Posterior vena cava (tissue), 2 donors: Measurements from ENCODE around the gene NOL4L. TPM values are rescaled to one million over a fixed set of nuclear protein-coding genes. Genes with fewer than 3 reads are reported as not detected.
A peak's percentile ranks its signal among the peaks of the same experiment; 100 is the strongest.

Source experiments
- DNase-seq: peaks from one replicate; pipeline ENCODE4 v3.0.0-alpha.2; 2020; ENCODE audit warnings: low spot score
- intact Hi-C, 2 donors: fragments of 100-400 bp; cut with DNase I; formaldehyde crosslinking; loops; one replicate each; pipeline versions ENCODE4 v1.14.1 to v1.14.2; 2022 to 2023
- total RNA-seq, 2 donors: library from RNA; stranded (reverse); fragmentation: NEBNext Ultra II Directional; extraction: Animal tissue kit (Norgen Biotek cat#: 25700); gene quantifications; one replicate each; pipeline ENCODE4 v1.2.1, GENCODE V29; 2021
- donor health status: DM: yes; HTN: yes; CAD: no.
- donor health status: DM: yes; HTN: yes; CAD: no.

The NOL4L gene
- total RNA-seq, 2 donors from 2014 or later, result 9.3 to 12.0 TPM

GRCh38 chr20:32536851-32537656 lies 48.1 kb downstream of the NOL4L start:
- no peak for DNase-seq
- intact Hi-C loops, result no loop called here

GRCh38 chr20:32535953-32536823 lies 48.9 kb downstream of the NOL4L start:
- no peak for DNase-seq
- intact Hi-C loops, result no loop called here

GRCh38 chr20:32535316-32535952 lies 49.7 kb downstream of the NOL4L start:
- no peak for DNase-seq
- intact Hi-C loops, result no loop called here

GRCh38 chr20:32534661-32535240 lies 50.4 kb downstream of the NOL4L start:
- intact Hi-C loops, result no loop called here
- DNase-seq, result no peak

- intact Hi-C loops, result no loop called here
- no peak for DNase-seq
Observed at GRCh38 chr20:32533732-32534131, 51.4 kb downstream of the NOL4L start.

- intact Hi-C loops, result no loop called here
- DNase-seq, result no peak
Observed at GRCh38 chr20:32532246-32532645, 52.9 kb downstream of the NOL4L start.

GRCh38 chr20:32528905-32529670 lies 56.0 kb downstream of the NOL4L start:
- intact Hi-C loops, result loop anchor here in 1 of 2 donors (10.0 kb wide), 1 partner anchor 256 kb away; no protein-coding TSS in a partner anchor
- DNase-seq, result no peak

GRCh38 chr20:32528171-32528891 lies 56.8 kb downstream of the NOL4L start:
- intact Hi-C loops, result loop anchor here in 1 of 2 donors (10.0 kb wide), 1 partner anchor 256 kb away; no protein-coding TSS in a partner anchor

GRCh38 chr20:32527447-32528055 lies 57.6 kb downstream of the NOL4L start:
- intact Hi-C loops, result loop anchor here in 1 of 2 donors (10.0 kb wide), 1 partner anchor 257 kb away; no protein-coding TSS in a partner anchor
- DNase-seq, result no peak

More at GRCh38 chr20:32528171-32528891, 56.8 kb downstream of the NOL4L start:
- no peak for DNase-seq

- intact Hi-C loops, result loop anchor here in 1 of 2 donors (10.0 kb wide), 1 partner anchor 258 kb away; no protein-coding TSS in a partner anchor
- no peak for DNase-seq
Observed at GRCh38 chr20:32527052-32527446, 58.1 kb downstream of the NOL4L start.

GRCh38 chr20:32526541-32526940 lies 58.6 kb downstream of the NOL4L start:
- intact Hi-C loops, result loop anchor here in 1 of 2 donors (10.0 kb wide), 1 partner anchor 258 kb away; no protein-coding TSS in a partner anchor

GRCh38 chr20:32526125-32526524 lies 59.0 kb downstream of the NOL4L start:
- peak; percentile 11 for DNase-seq
- intact Hi-C loops, result loop anchor here in 1 of 2 donors (10.0 kb wide), 1 partner anchor 259 kb away; no protein-coding TSS in a partner anchor

More at GRCh38 chr20:32526541-32526940, 58.6 kb downstream of the NOL4L start:
- DNase-seq, result no peak

- DNase-seq, result peak; percentile 87
- intact Hi-C loops, result loop anchor here in 1 of 2 donors (10.0 kb wide), 1 partner anchor 260 kb away; no protein-coding TSS in a partner anchor
Observed at GRCh38 chr20:32524829-32525501, 60.2 kb downstream of the NOL4L start.

- peak; percentile 76 for DNase-seq
- intact Hi-C loops, result loop anchor here in 1 of 2 donors (2.0 to 10.0 kb wide), 2 partner anchors 127 to 261 kb away; no protein-coding TSS in a partner anchor
Observed at GRCh38 chr20:32523613-32524213, 61.4 kb downstream of the NOL4L start.

- DNase-seq, result peak; percentile 59
- intact Hi-C loops, result loop anchor here in 1 of 2 donors (2.0 to 10.0 kb wide), 2 partner anchors 128 to 262 kb away; no protein-coding TSS in a partner anchor
Observed at GRCh38 chr20:32522776-32523612, 62.1 kb downstream of the NOL4L start.
